Peyer's patch (tissue), 4 donors: Measurements from ENCODE around the gene GABRG3. TPM values are rescaled to one million over a fixed set of nuclear protein-coding genes. Genes with fewer than 3 reads are reported as not detected.

ENCODE experiments used
- DNase-seq, 3 donors: peaks; one replicate each; pipeline ENCODE4 v3.0.0-alpha.2; 2017 to 2019
- H3K27ac ChIP-seq, 4 donors: fragments of 200-600 bp; sonication (generic); one replicate each; pipeline ENCODE4 v1.5.1; 2016 to 2019
- H3K27me3 ChIP-seq, 2 donors: fragments of 200-600 bp; sonication (generic); one replicate each; pipeline ENCODE4 v1.5.1; 2019
- H3K36me3 ChIP-seq, 3 donors: fragments of 200-600 bp; sonication (generic); one replicate each; pipeline ENCODE4 v1.5.1; 2016 to 2019
- H3K4me1 ChIP-seq, 4 donors: fragments of 200-600 bp; sonication (generic); one replicate each; pipeline ENCODE4 v1.5.1; 2016 to 2019
- H3K4me3 ChIP-seq, 4 donors: fragments of 200-600 bp; sonication (generic); 1 replicate in 3 of 4; 2 replicates in 1 of 4; pipeline ENCODE4 v1.5.1; 2016 to 2019; ENCODE audit warnings: mild to moderate bottlenecking in 1 of 4
- H3K9me3 ChIP-seq, 4 donors: fragments of 200-600 bp; sonication (generic); one replicate each; pipeline ENCODE4 v1.5.1; 2016 to 2019; ENCODE audit warnings: mild to moderate bottlenecking in 1 of 4
- POLR2A ChIP-seq, 2 donors: fragments of 450-650 bp; IDR thresholded peaks; one replicate each; pipeline ENCODE4 v1.5.1; 2017; ENCODE audit warnings: antibody characterized with exemption in 2 of 2, mild to moderate bottlenecking in 2 of 2, moderate library complexity in 2 of 2
- total RNA-seq, 4 donors: library from RNA; depleted of rRNA; stranded (reverse); fragments of >200 nt; gene quantifications; one replicate each; pipeline ENCODE4 v1.1.0, GENCODE V29; 2016
- TF ChIP-seq, protein P1 (sequence below), 6 experiments: fragments of 450-650 bp in 4 of 6; fragments of 200-600 bp in 2 of 6; sonication (generic) in 1 of 6; IDR thresholded peaks; one replicate each; pipeline ENCODE4 v1.5.1; 2017 to 2019; ENCODE audit warnings: antibody characterized with exemption in 6 of 6, mild to moderate bottlenecking in 3 of 6, moderate library complexity in 1 of 6

The GABRG3 gene
- total RNA-seq, 4 donors from 2014 or later, result not detected

DNA sequence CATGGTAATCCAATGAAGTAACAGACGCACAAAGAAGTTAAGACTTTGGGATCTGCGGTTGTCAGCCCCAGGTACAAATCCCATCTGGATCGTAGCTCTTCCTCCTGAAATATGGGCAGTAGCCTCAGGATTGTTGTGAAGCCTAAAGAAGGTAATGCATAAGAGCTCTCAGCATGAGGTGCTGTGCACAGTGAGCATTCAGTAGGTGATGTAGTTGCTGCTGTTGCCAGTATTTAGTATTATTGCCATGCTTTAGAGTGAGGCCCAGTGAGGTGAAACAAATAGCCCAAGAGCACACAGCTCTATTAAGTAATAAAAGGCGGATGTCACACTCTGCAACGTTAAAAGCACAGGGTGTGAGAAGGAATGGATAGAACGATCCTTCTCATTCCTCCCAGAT lies 225.7 kb downstream of the GABRG3 start:
- Histone ChIP-seq H3K36me3 (no peaks in the 10 kb centered on the region), H3K27ac (no peak overlapping the region), H3K9me3 (no peaks in the 10 kb centered on the region), H3K4me3 (no peak overlapping the region), H3K27me3 (no peaks in the 10 kb centered on the region), H3K4me1 (no peaks in the 10 kb centered on the region)
- no peak for DNase-seq
- TF ChIP-seq POLR2A (IDR thresholded peaks at IDR 0.05), result no peak
- TF ChIP-seq, protein P1, sequence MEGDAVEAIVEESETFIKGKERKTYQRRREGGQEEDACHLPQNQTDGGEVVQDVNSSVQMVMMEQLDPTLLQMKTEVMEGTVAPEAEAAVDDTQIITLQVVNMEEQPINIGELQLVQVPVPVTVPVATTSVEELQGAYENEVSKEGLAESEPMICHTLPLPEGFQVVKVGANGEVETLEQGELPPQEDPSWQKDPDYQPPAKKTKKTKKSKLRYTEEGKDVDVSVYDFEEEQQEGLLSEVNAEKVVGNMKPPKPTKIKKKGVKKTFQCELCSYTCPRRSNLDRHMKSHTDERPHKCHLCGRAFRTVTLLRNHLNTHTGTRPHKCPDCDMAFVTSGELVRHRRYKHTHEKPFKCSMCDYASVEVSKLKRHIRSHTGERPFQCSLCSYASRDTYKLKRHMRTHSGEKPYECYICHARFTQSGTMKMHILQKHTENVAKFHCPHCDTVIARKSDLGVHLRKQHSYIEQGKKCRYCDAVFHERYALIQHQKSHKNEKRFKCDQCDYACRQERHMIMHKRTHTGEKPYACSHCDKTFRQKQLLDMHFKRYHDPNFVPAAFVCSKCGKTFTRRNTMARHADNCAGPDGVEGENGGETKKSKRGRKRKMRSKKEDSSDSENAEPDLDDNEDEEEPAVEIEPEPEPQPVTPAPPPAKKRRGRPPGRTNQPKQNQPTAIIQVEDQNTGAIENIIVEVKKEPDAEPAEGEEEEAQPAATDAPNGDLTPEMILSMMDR (IDR thresholded peaks at IDR 0.05), result no peak

DNA sequence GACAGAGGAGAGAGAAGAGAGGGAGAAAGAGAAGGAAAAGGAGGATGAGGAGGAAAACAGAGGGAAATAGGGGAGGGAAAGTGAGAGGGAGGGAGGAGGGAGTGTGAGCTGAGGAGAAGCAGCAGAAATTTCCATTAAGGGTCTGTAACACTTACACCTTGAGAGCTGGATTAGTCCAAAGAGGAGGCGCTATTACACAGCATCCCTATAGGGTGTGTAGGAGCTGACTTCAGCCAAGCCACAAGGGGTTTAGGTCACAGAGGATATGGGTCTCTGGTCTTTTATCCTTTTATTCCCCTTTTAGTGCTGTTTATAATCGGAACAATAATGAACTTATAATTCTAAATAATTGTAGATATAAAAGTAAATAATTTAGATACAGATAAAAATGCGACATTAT lies 230.4 kb downstream of the GABRG3 start:
- no peak for TF ChIP-seq POLR2A (IDR thresholded peaks at IDR 0.05)
- TF ChIP-seq, protein P1 (IDR thresholded peaks at IDR 0.05), result no peak
- no peaks in the 10 kb centered on the region for H3K9me3 ChIP-seq

DNA sequence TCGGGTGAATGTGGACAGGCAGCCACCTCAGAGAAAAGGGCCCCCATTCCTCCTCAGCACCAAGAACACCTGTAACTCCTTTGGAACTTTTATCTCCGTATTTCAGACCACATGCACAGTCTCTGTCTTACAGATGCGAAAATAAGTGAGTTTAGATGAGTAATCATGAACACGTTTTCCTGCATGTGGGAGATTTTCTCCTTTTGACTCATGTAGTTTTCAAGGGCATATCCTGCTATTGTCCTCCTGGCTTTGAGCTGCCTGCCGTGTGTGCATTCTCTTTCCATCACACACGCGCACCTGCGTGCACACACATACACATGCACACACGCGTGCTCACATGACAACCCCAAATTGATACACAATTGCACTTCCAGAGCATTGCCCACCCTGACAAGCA lies 239.2 kb downstream of the GABRG3 start:
- H3K9me3 ChIP-seq, result no peaks in the 10 kb centered on the region

More for the DNA sequence above, 230.4 kb downstream of the GABRG3 start:
- H3K36me3 ChIP-seq, result no peaks in the 10 kb centered on the region
- no peaks in the 10 kb centered on the region for H3K4me1 ChIP-seq
- DNase-seq, result no peak
- H3K27me3 ChIP-seq, result no peaks in the 10 kb centered on the region
- H3K27ac ChIP-seq, result no peak overlapping the region
- no peak overlapping the region for H3K4me3 ChIP-seq

DNA sequence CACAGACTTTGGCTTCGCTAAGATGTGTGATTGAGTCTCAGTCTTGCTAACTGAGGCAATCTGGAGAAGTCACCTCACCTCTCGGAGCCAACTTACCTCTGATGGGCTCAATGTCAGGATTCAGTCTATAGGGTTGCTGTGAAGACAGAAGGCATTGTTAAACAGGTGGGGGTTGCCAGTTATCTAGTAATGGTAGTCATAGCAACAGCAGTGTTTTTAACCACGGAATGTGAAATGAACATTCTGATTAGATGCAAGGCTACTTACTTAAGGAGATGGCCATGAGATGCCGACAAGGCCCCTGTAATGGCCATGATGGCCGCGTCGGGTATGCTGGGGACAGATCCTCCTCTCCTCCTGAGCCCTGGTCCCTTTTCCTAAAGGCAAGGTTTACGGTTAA lies 243.1 kb downstream of the GABRG3 start:
- no peaks in the 10 kb centered on the region for H3K9me3 ChIP-seq
- no peak overlapping the region for H3K27ac ChIP-seq
- no peaks in the 10 kb centered on the region for H3K27me3 ChIP-seq
- no peaks in the 10 kb centered on the region for H3K36me3 ChIP-seq
- H3K4me3 ChIP-seq, result no peak overlapping the region
- no peaks in the 10 kb centered on the region for H3K4me1 ChIP-seq
- no peak for DNase-seq
- TF ChIP-seq, protein P1 (IDR thresholded peaks at IDR 0.05), result no peak
- TF ChIP-seq POLR2A (IDR thresholded peaks at IDR 0.05), result no peak

More for the DNA sequence above, 239.2 kb downstream of the GABRG3 start:
- H3K36me3 ChIP-seq, result no peaks in the 10 kb centered on the region
- no peak for DNase-seq
- H3K4me3 ChIP-seq, result no peak overlapping the region
- TF ChIP-seq, protein P1 (IDR thresholded peaks at IDR 0.05), result no peak
- no peak for TF ChIP-seq POLR2A (IDR thresholded peaks at IDR 0.05)
- H3K27ac ChIP-seq, result no peak overlapping the region
- no peaks in the 10 kb centered on the region for H3K4me1 ChIP-seq
- no peaks in the 10 kb centered on the region for H3K27me3 ChIP-seq

DNA sequence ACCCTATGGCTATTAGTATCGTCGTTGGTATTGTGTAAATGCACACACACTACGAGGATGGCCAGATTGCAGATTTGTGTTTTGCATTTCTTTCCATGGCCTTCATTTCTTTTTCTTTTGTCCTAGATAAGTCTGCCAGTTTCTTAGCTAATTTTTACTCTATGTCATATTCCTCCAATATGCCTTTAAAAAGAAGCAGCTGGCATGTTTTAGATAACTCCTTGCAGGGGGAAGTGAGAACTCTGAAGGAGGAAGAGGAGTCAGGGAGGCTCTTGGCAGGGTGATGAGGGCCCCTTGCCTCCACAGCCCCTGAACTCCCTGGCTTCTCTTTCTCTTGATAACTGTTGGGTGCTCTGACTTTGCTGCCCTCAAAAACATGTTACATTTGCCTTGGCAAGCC lies 244.0 kb downstream of the GABRG3 start:
- no peak overlapping the region for H3K27ac ChIP-seq
- no peak for DNase-seq

More for the DNA sequence above, 244.0 kb downstream of the GABRG3 start:
- H3K4me1 ChIP-seq, result no peaks in the 10 kb centered on the region
- no peak for TF ChIP-seq POLR2A (IDR thresholded peaks at IDR 0.05)
- TF ChIP-seq, protein P1 (IDR thresholded peaks at IDR 0.05), result no peak
- no peaks in the 10 kb centered on the region for H3K27me3 ChIP-seq
- H3K9me3 ChIP-seq, result no peaks in the 10 kb centered on the region
- H3K36me3 ChIP-seq, result no peaks in the 10 kb centered on the region
- H3K4me3 ChIP-seq, result no peak overlapping the region
